ENCODE results near the gene CASP9.
"Not testable (repeated sequence)": the region's sequence is repeated elsewhere in the genome, so short reads cannot be mapped to it uniquely, and the experiment has no call there.

The CASP9 gene

DNA sequence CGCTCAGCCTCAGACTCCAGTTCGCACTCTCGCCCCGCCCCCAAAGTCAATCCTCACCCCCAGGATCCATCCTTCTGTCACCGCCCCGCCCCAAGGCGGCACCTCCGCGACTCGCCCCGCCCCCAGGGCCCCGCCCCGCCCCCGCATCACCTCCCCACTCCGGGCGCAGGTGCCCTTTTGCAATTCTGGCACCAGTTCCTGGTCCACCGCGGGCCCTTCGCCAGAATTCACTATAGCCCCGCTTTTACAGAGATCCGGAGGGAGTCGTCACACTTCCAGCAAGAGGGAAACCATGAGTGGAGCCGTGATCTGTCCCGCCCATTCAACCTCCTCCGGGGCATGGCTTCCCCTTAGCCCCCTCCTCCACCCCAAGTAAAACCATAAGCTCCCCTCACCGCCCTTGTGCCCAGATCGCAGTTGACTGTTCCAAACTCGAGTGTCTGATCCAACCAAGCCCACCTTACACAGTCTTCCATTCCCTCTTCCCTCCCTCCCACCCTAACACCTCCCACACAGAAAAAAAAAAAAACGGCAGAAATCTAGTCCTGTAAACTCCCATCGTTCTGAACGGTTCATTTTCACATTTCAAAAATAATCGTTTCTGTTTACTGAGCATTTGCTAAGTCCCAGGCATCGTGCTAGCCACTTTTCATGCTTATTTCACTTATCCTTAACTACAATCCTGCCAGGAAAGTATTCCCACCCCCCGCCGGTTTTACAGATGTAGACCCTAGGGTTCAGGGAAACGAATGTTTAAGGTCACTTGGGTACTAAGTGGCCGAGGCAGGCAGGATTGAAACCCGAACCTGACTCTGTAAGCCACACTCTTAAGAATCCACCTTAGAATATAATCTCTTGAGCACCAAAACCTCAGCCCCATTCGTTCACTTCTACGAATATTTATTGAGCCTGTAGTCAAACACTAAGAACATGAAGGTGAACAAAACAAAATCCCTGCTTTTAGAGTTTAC is 1.3 kb upstream of the CASP9 start:
- FAIRE-seq = no peak

DNA sequence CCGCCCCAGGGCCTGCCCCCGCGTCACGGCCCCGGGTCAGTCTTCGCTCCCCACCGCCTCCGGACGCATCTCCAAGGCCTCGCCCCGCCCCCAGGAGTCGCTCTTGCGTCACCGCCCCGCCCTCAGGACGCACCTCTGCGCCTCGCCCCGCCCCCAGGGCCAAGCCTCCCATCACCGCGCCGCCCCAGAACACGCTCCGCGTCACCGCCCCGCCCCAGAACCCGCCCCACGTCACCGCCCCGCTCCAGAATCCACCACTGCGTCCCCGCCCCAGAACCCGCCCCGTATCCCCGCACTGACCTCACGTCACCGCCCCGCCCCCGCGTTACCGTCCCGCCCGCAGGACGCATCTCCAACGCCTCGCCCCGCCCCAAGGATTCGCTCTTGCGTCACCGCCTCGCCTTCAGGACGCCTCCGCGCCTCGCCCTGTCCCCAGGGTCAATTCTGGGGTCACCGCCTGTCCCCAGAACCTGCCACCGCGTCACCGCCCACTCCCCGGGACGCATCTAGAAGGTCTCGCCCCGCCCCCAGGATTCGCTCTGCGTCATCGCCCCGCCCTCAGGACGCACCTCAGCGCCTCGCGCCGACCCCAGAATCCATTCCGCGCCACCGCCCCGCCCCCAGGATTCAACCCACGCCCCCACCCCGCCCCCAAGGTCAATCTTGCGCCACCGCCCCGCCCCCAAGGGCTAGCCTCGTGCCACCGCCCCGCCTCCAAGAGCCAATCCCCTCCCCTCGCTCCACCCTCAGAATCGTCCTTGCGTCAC is 451 bp upstream of the CASP9 start:
- no peak for FAIRE-seq

DNA sequence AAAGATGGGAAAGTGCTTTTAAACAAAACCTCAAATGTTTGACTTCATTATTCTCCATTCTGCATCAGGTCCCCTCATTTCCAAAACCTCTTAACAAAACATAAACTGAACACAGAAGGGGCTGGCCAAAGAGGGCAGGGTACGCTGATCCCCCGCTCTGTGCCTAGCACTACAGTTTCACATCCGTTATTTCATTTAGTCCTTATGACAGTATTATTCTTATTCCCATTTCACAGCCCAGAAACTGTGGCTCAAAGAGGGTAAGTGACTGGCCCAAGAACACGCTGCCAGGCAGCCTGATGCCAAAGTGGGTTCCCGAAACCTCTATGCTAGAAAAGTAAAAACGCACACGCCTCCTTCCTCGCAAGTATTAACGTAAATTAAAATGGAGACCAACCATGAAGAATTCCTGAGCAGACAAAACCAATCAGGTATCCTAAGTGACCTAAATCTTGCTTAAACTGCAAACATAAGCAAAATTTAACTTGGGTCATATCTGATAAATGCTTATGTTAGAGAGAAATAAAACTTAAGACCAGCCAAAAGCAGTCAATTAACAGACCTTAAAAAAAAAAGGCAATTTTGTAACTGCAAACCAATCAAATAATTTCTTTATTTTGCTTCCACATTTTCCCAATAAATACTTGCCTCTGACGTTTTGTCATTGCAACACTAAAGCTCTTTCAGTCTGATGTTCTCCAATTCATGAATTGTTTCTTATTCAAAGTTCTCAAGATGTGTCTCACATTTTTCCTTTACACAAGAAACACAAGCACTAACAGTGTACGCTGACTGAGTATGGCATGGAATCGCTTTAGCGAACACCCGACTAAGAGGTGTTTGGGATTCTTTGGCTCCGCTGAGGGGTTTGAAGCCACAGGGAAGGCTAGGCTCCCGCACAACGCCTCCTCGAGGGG is 653 bp downstream of the CASP9 start:
- no peak for FAIRE-seq

- no peak for FAIRE-seq
Observed at GRCh38 chr1:15522551-15522950, 1.5 kb downstream of the CASP9 start.

DNA sequence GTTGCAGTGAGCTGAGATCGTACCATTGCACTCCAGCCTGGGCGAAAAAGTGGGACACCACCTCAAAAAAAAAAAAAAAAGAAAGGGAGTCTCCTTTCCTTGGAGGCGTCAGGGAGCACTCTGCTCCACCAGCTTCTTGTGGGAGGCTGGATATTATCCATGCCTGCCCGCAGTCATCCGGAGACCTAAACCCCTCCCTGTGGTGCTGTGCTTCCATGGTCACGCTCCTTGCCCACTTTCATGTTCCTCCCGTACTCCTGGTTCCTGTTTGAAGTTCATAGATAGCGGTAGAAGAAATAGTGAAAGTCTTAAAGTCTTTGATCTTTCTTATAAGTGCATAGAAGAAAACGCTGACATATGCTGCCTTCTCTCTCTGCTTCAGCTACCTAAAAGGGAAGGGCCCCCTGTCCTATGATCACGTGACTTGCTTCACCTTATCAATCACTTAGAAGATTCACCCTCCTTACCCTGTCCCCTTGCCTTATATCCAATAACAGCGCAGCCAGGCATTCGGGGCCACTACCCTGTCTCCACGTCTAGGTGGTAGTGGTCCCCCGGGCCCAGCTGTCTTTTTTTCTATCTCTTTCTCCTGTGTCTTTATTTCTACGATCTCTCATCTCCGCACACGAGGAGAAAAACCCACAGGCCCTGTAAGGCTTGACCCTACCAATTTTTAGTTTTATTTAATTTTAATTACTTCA is 2.7 kb downstream of the CASP9 start:
- FAIRE-seq = not testable (repeated sequence)

DNA sequence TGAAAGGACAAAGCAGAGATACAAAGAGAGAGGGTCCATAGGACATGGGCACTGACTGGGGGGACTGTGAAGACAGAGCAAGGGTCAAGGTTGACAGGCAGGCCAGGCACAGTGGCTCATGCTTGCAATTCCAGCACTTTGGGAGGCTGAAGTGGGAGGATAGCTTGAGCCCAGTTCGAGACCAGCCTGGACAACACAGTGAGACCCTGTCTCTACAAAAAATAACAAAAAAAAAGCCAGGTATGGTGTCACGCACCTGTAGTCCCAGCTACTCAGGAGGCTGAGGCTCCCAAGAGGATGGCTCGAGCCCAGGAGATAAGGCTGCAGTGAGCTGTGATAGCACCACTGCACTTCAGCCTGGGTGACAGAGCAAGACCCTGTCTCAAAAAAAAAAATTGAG is 4.4 kb downstream of the CASP9 start:
- no peak for FAIRE-seq

- no peak for FAIRE-seq
Observed at GRCh38 chr1:15515022-15515663, 8.9 kb downstream of the CASP9 start.

GRCh38 chr1:15514557-15514956 is 9.5 kb downstream of the CASP9 start:
- not testable (repeated sequence) for FAIRE-seq

GRCh38 chr1:15513919-15514318 is 10.1 kb downstream of the CASP9 start:
- FAIRE-seq = no peak

- FAIRE-seq = no peak
Observed at GRCh38 chr1:15513192-15513591, 10.8 kb downstream of the CASP9 start.

GRCh38 chr1:15510611-15511405 is 13.2 kb downstream of the CASP9 start:
- FAIRE-seq = no peak

GRCh38 chr1:15509586-15509985 is 14.4 kb downstream of the CASP9 start:
- no peak for FAIRE-seq

- FAIRE-seq = no peak
Observed at GRCh38 chr1:15508700-15509487, 15.1 kb downstream of the CASP9 start.

DNA sequence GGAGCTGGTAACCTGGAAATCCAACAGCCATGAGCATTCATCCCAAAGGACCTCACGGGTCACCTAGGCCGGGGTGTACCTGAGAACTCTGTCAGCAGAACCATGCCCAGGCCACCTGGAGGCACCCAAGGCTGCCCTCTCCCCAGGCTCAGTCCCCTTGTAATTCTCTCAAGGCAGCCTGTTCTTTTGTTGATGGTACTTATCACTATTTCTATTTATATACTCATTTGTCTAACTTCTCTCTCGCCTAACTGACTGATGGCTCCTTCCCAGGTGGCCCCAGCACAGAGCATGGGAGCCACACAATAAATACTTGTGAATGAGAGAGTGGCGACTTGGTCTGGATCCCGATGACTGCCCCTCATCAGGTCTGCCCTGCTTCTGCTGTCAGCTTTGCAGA is 16.7 kb downstream of the CASP9 start:
- no peak for FAIRE-seq

- no peak for FAIRE-seq
Observed at GRCh38 chr1:15506831-15507230, 17.2 kb downstream of the CASP9 start.

DNA sequence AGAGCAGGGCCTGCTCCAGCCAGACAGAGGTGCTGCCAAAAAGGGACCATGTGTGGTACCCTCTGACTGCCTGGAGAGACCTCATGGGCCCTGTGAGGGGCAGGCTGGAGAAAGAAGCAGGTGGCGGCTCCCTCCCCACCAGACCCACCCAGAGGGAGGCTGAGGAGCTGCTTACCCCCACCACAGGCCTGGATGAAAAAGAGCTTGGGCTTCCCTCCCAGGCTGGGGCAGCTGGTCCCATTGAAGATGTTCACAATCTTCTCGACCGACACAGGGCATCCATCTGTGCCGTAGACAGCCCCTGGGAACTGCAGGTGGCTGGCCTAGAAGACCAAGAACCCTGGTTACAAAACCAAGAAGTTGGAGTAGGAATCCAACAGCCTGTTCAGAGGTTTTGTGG is 19.6 kb downstream of the CASP9 start:
- no peak for FAIRE-seq

DNA sequence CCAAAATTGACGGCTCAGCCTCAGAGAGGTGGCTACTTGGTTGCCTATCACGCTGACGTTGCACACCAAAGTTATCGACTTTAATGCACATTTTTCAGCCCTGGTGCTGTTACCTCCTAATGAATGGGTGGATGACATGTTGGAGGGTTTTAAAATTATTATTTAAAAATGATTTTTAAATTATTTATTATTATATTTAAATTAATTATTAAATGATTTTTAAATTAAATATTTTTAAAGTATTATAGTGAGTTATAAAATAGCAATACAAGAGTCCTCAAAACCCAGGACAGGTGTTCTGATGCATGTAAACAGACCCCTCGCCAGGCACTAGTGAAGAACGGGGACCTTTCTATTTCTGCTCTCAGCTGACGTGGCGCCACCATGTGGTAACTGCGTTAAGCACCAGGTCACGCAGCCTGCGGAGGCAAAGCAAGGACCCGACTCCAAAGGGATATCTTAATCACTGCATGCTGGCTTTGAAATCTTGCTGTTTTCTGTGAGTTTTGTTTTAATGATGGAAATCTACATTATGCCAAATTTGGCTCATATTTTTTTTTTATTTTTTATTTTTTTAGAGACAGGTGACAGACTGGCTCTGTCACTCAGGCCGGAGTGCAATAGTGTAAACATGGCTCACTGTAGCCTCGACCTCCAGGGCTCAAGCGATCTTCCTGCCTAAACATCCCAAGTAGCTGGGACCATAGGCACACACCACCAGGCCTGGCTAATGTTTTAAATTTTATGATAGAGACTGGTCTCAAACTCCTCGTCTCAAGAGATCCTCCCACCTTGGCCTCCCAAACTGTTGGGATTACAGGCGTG is 22.6 kb downstream of the CASP9 start:
- peak; percentile 44 for FAIRE-seq

DNA sequence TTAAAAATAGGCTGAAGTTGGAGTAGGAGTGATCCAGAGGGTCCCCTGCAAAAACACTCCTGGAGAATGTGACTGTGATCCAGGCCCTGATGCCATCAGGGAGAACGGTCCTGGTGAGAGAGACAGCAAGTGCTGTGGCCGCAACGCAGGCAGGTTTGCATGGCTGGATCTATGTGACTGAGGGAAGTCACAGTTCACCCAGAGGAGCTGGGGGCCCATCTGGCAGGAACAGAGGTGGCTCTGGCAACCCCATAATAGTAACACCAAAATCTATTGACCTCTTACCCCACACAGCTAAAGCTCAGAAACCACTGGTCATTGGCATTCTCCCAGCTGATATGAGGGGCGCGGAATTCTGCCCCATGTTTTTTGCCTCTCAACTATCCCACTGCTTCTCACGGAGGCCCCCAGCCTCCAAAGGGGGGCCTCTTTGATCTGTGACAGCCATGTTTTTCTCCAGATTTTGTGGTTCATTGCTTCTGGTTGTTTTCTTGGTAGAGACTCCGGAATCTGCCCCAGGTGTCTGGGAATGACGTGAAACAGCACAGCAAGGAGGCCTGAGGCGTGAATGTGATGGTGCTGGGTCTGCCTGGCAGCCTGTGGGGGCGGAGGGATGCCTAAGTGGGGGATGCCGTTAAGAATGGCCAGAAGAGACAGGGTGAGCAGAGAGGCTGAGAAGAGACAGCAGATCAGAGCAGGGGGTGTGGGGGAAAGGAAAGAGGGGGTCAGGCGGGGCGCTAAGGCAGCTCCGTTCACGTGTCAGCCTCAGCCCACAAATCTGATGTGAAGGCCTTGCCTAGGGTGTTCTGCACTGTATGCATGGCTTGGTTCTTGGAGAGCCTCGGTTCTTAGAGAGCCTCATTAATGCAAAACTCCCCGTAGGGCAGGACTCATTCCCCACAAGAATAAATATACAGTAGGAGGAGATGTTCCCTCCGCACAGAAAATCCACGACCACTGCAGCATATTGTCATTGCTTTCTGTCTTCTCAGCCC is 23.5 kb downstream of the CASP9 start:
- no peak for FAIRE-seq
